Stimulated activated CD8-positive, alpha-beta memory T cell treated with anti-CD3 and anti-CD28 coated beads, Interleukin-15, amount 100 ng/mL, for 48 hours (primary cell): ENCODE measurements around the gene KIZ.

Experiments used
- DNase-seq, 2 donors: peaks; one replicate each; pipeline ENCODE4 v3.0.0-alpha.2; 2020; ENCODE audit warnings: low read depth in 2 of 2

Gene KIZ

GRCh38 chr20:21179757-21180156, 53.9 kb downstream of the KIZ start:
- DNase-seq: no peak

GRCh38 chr20:21180248-21180647, 54.4 kb downstream of the KIZ start:
- DNase-seq: no peak

- DNase-seq: no peak
Measured at GRCh38 chr20:21181028-21181427, 55.1 kb downstream of the KIZ start.

GRCh38 chr20:21182832-21183563, 57.1 kb downstream of the KIZ start:
- DNase-seq: no peak

GRCh38 chr20:21183722-21184121, 57.8 kb downstream of the KIZ start:
- no peak for DNase-seq

- DNase-seq: no peak
Measured at GRCh38 chr20:21184819-21185218, 58.9 kb downstream of the KIZ start.

- no peak for DNase-seq
Measured at GRCh38 chr20:21185849-21186248, 60.0 kb downstream of the KIZ start.

GRCh38 chr20:21189761-21190523, 64.1 kb downstream of the KIZ start:
- DNase-seq: no peak

GRCh38 chr20:21190869-21191268, 65.0 kb downstream of the KIZ start:
- DNase-seq: no peak

- DNase-seq: no peak
Measured at GRCh38 chr20:21191839-21192238, 66.0 kb downstream of the KIZ start.

GRCh38 chr20:21202259-21202658, 76.4 kb downstream of the KIZ start:
- DNase-seq: no peak

GRCh38 chr20:21203088-21203656, 77.3 kb downstream of the KIZ start:
- DNase-seq: no peak

- no peak for DNase-seq
Measured at GRCh38 chr20:21206584-21206983, 80.7 kb downstream of the KIZ start.

GRCh38 chr20:21208999-21209398, 83.1 kb downstream of the KIZ start:
- DNase-seq: no peak

- DNase-seq: no peak
Measured at GRCh38 chr20:21209668-21210067, 83.8 kb downstream of the KIZ start.

- no peak for DNase-seq
Measured at GRCh38 chr20:21213691-21214090, 87.8 kb downstream of the KIZ start.

- no peak for DNase-seq
Measured at GRCh38 chr20:21214431-21214830, 88.5 kb downstream of the KIZ start.

GRCh38 chr20:21219686-21220085, 93.8 kb downstream of the KIZ start:
- DNase-seq: no peak

- DNase-seq: no peak
Measured at GRCh38 chr20:21224217-21224616, 98.3 kb downstream of the KIZ start.

GRCh38 chr20:21225215-21225947, 99.5 kb downstream of the KIZ start:
- no peak for DNase-seq

GRCh38 chr20:21228511-21228910, 102.6 kb downstream of the KIZ start:
- DNase-seq: no peak

- no peak for DNase-seq
Measured at GRCh38 chr20:21229163-21229562, 103.3 kb downstream of the KIZ start.
